H1 (cell line): ENCODE results near the gene MLH3. TPM values are rescaled to one million over a fixed set of nuclear protein-coding genes. Genes with fewer than 3 reads are reported as not detected.

ENCODE experiments used
- CTCF ChIA-PET: fragments of 300-600 bp; sonication (Branson Sonifier 250); formaldehyde crosslinking; loops from one replicate; lab custom pipeline; 2021; ENCODE audit not compliant: partially characterized antibody; lab: Charles Lee
- POLR2A ChIA-PET: fragments of 300-600 bp; sonication (Branson Sonifier 250); formaldehyde crosslinking; loops from one replicate; lab custom pipeline; 2021; ENCODE audit warnings: inconsistent platforms; ENCODE audit not compliant: partially characterized antibody; lab: Charles Lee
- DNase-seq, 2 experiments: peaks; one replicate each; pipeline versions ENCODE4 v3.0.0 to v3.0.0-alpha.2; 2010 to 2022; ENCODE audit warnings: low spot score in 2 of 2, low read depth in 1 of 2, mixed read lengths in 1 of 2
- FAIRE-seq: peaks from 2 replicates; lab custom pipeline; 2011; peaks lifted over from hg19 to GRCh38; lab: Jason Lieb, UNC
- H2AFZ ChIP-seq: 2 replicates; pipeline ENCODE4 v1.8.1; 2012; ENCODE audit warnings: low read length, inconsistent platforms
- H2AK5ac ChIP-seq: 2 replicates; pipeline ENCODE4 v1.6.1; 2013; ENCODE audit warnings: low read depth, low read length
- H2BK120ac ChIP-seq: replicated peaks from 2 replicates; pipeline ENCODE3; 2013; ENCODE audit warnings: low read depth, low read length, inconsistent platforms
- H2BK12ac ChIP-seq: 2 replicates; pipeline ENCODE4 v1.6.1; 2013; ENCODE audit warnings: low read depth, low read length
- H2BK15ac ChIP-seq: 2 replicates; pipeline ENCODE4 v1.6.1; 2013; ENCODE audit warnings: low read length
- H2BK20ac ChIP-seq: 2 replicates; pipeline ENCODE4 v1.6.1; 2013; ENCODE audit warnings: low read length
- H2BK5ac ChIP-seq: 2 replicates; pipeline ENCODE4 v1.6.1; 2013; ENCODE audit warnings: low read depth, low read length
- H3K14ac ChIP-seq: 2 replicates; pipeline ENCODE4 v1.6.1; 2013; ENCODE audit warnings: inconsistent platforms; ENCODE audit not compliant: insufficient read length
- H3K18ac ChIP-seq: 2 replicates; pipeline ENCODE4 v1.6.1; 2013; ENCODE audit warnings: low read length; ENCODE audit errors: extremely low read depth
- H3K23ac ChIP-seq: 2 replicates; pipeline ENCODE4 v1.6.1; 2013; ENCODE audit warnings: inconsistent platforms; ENCODE audit not compliant: insufficient read length
- H3K23me2 ChIP-seq: 2 replicates; pipeline ENCODE4 v1.6.1; 2013; ENCODE audit warnings: low read depth, low read length
- H3K27ac ChIP-seq: 2 replicates; pipeline ENCODE4 v1.6.1; 2011; ENCODE audit warnings: low read depth, low read length, inconsistent platforms
- H3K27me3 ChIP-seq, 4 experiments: replicated peaks in 1 of 4; 1 replicate in 1 of 4; 2 replicates in 3 of 4; pipeline versions ENCODE4 v1.6.1 to v1.8.1; 2011 to 2013; ENCODE audit warnings: low read length in 3 of 4, mild to moderate bottlenecking in 3 of 4, inconsistent platforms in 2 of 4, mixed read lengths in 2 of 4, moderate library complexity in 1 of 4; ENCODE audit not compliant: control insufficient read depth in 3 of 4, insufficient read depth in 3 of 4; ENCODE audit errors: extremely low read depth in 1 of 4
- H3K36me3 ChIP-seq, 4 experiments: 2 replicates each; pipeline versions ENCODE4 v1.6.1 to v1.8.1; 2011 to 2013; ENCODE audit warnings: mild to moderate bottlenecking in 4 of 4, low read length in 3 of 4, moderate library complexity in 2 of 4, control low read depth in 1 of 4, inconsistent platforms in 1 of 4; ENCODE audit not compliant: insufficient read depth in 4 of 4, control insufficient read depth in 2 of 4
- H3K4ac ChIP-seq: replicated peaks from 2 replicates; pipeline ENCODE3; 2013; ENCODE audit warnings: low read length, low read depth, mixed read lengths, inconsistent platforms; ENCODE audit not compliant: insufficient read length
- H3K4me1 ChIP-seq, 4 experiments: replicated peaks in 1 of 4; 1 replicate in 1 of 4; 2 replicates in 3 of 4; pipeline versions ENCODE4 v1.6.1 to v1.8.1; 2011 to 2013; ENCODE audit warnings: low read length in 3 of 4, inconsistent platforms in 2 of 4, mixed read lengths in 1 of 4; ENCODE audit not compliant: insufficient read depth in 4 of 4, control insufficient read depth in 3 of 4
- H3K4me2 ChIP-seq, 2 experiments: 2 replicates each; pipeline versions ENCODE4 v1.6.1 to v1.8.1; 2011 to 2013; ENCODE audit warnings: low read depth in 2 of 2, low read length in 2 of 2, control low read depth in 1 of 2, inconsistent platforms in 1 of 2, mild to moderate bottlenecking in 1 of 2; ENCODE audit not compliant: insufficient read depth in 1 of 2
- H3K4me3 ChIP-seq, 4 experiments: fragments of 200-600, 300-600 bp in 1 of 4; sonication (generic), shearing (Covaris generic), sonication (Bioruptor Twin) in 1 of 4; 2 replicates each; pipeline versions ENCODE4 v1.5.1 to v1.8.1; 2011 to 2016; ENCODE audit warnings: low read length in 4 of 4, low read depth in 3 of 4, control low read depth in 2 of 4, inconsistent platforms in 2 of 4, mild to moderate bottlenecking in 2 of 4, mixed read lengths in 1 of 4, moderate library complexity in 1 of 4; ENCODE audit not compliant: insufficient read depth in 2 of 4; ENCODE audit errors: extremely low read depth in 1 of 4
- H3K56ac ChIP-seq: replicated peaks from 2 replicates; pipeline ENCODE3; 2013; ENCODE audit warnings: low read depth, mild to moderate bottlenecking, mixed read lengths, low read length, inconsistent platforms; ENCODE audit not compliant: insufficient read length
- H3K79me1 ChIP-seq: 2 replicates; pipeline ENCODE4 v1.6.1; 2013; ENCODE audit warnings: low read depth, low read length, control low read depth
- H3K79me2 ChIP-seq, 2 experiments: 2 replicates each; pipeline versions ENCODE4 v1.6.1 to v1.8.1; 2012 to 2013; ENCODE audit warnings: low read length in 2 of 2, mild to moderate bottlenecking in 2 of 2, inconsistent platforms in 1 of 2; ENCODE audit not compliant: insufficient read depth in 2 of 2, control insufficient read depth in 1 of 2
- H3K9ac ChIP-seq, 4 experiments: replicated peaks in 1 of 4; 1 replicate in 1 of 4; 2 replicates in 3 of 4; pipeline versions ENCODE4 v1.6.1 to v1.8.1; 2011 to 2013; ENCODE audit warnings: low read depth in 3 of 4, low read length in 3 of 4, control low read depth in 2 of 4, mild to moderate bottlenecking in 2 of 4, moderate library complexity in 2 of 4, inconsistent platforms in 1 of 4; ENCODE audit errors: extremely low read depth in 1 of 4
- H3K9me3 ChIP-seq, 2 experiments: 2 replicates each; pipeline versions ENCODE4 v1.6.1 to v1.8.1; 2012 to 2013; ENCODE audit warnings: mild to moderate bottlenecking in 2 of 2, moderate library complexity in 2 of 2, control low read depth in 1 of 2, inconsistent platforms in 1 of 2, low read depth in 1 of 2, low read length in 1 of 2, mixed read lengths in 1 of 2; ENCODE audit not compliant: insufficient read depth in 2 of 2
- H4K20me1 ChIP-seq, 2 experiments: replicated peaks in 1 of 2; 2 replicates each; pipeline versions ENCODE3 to v1.8.1; 2011 to 2013; ENCODE audit warnings: inconsistent platforms in 2 of 2, low read length in 2 of 2, mild to moderate bottlenecking in 1 of 2; ENCODE audit not compliant: insufficient read depth in 2 of 2, control insufficient read depth in 1 of 2
- H4K5ac ChIP-seq: 2 replicates; pipeline ENCODE4 v1.6.1; 2013; ENCODE audit warnings: low read length, low read depth, mixed read lengths, inconsistent platforms; ENCODE audit not compliant: insufficient read length
- H4K8ac ChIP-seq: 2 replicates; pipeline ENCODE4 v1.8.0; 2013; ENCODE audit warnings: mild to moderate bottlenecking, moderate library complexity, low read length, inconsistent platforms; ENCODE audit not compliant: insufficient read depth; ENCODE audit errors: extremely low read depth
- H4K91ac ChIP-seq: replicated peaks from 2 replicates; pipeline ENCODE3; 2013; ENCODE audit warnings: low read length, mixed read lengths, inconsistent platforms; ENCODE audit not compliant: insufficient read length
- BACH1 ChIP-seq: IDR thresholded peaks from 2 replicates; pipeline ENCODE4 v1.6.1; 2012; ENCODE audit warnings: low read length, improper control_type of control experiment
- KDM4A ChIP-seq: IDR thresholded peaks from one replicate; pipeline ENCODE4 v1.7.1; 2012; ENCODE audit warnings: low read depth, mild to moderate bottlenecking, moderate library complexity, low read length, inconsistent platforms; ENCODE audit not compliant: severe bottlenecking
- WGBS, 2 experiments: shearing (Covaris generic) in 1 of 2; methylation state at CpG; one replicate each; pipeline versions ENCODE4 v1.1.6 to v1.1.7; 2013 to 2015; ENCODE audit warnings: low lambda C conversion rate in 2 of 2, mixed read lengths in 2 of 2, inconsistent platforms in 1 of 2, low coverage in 1 of 2, missing lambda C conversion rate in 1 of 2; ENCODE audit not compliant: insufficient replicate concordance in 2 of 2, insufficient coverage in 1 of 2, insufficient read length in 1 of 2; ENCODE audit errors: extremely low coverage in 1 of 2, missing lambda C conversion rate in 1 of 2; 5-methylcytosine and 5-hydroxymethylcytosine counted together
- polyA plus RNA-seq, 7 experiments: library from polyadenylated mRNA; depleted of rRNA in 3 of 7; stranded (reverse) in 5 of 7; unstranded in 2 of 7; fragments of >200 nt in 5 of 7; fragments of 200-250 nt in 2 of 7; gene quantifications; 1 replicate in 5 of 7; 2 replicates in 1 of 7; 4 replicates in 1 of 7; pipeline versions ENCODE4 v1.2.1 to v1.2.3, GENCODE V29; 2011 to 2013; ENCODE audit warnings: missing spikeins in 2 of 7, mixed read lengths in 2 of 7
- total RNA-seq: library from RNA; stranded (reverse); fragmentation: NEBNext Ultra II Directional; extraction: Animal tissue kit (Norgen Biotek cat#: 25700); gene quantifications from 2 replicates; pipeline ENCODE4 v1.2.1, GENCODE V29; 2021

The MLH3 gene
- total and polyA plus RNA-seq, 2 of the 8 experiments (the other 6 are each of a cell fraction or from before 2014, with no cell fraction given) = 9.3 to 20.1 TPM

GRCh38 chr14:75096959-75097358, 45.7 kb upstream of the MLH3 start:
- no peak overlapping the region for H3K4ac ChIP-seq
- no peak overlapping the region for H2BK15ac ChIP-seq
- no peaks in the 10 kb centered on the region; the same call in 1 of the 2 replicates for H3K23me2 ChIP-seq
- H3K9me3 ChIP-seq = no peaks in the 10 kb centered on the region
- no peak overlapping the region for H2BK20ac ChIP-seq
- DNase-seq (no peak), FAIRE-seq (no peak)
- H2BK12ac ChIP-seq = no peak overlapping the region
- H3K4me1 ChIP-seq = no peaks in the 10 kb centered on the region; a peak in 2 of 7 replicates
- TF ChIP-seq BACH1 (no peak), KDM4A (no peak)
- no peaks in the 10 kb centered on the region for H3K27me3 ChIP-seq
- H3K18ac ChIP-seq = no peak overlapping the region
- ChIA-PET POLR2A (no interaction called here), CTCF (interaction anchor here (0.8 to 1.3 kb wide), 2 partner anchors 9 to 11 kb away, joined by 3 to 6 read pairs; no protein-coding TSS in a partner anchor)
- no peak overlapping the region for H3K56ac ChIP-seq
- H3K79me2 ChIP-seq = no peaks in the 10 kb centered on the region
- no peaks in the 10 kb centered on the region for H4K20me1 ChIP-seq
- H3K36me3 ChIP-seq = peaks cover 0 to 59% (median 30%) of the 10 kb centered on the region in 4 experiments; a peak in 6 of 8 replicates
- H4K5ac ChIP-seq = no peak overlapping the region
- no peak overlapping the region for H2BK120ac ChIP-seq
- 91% methylated on average over 6 of the region's 6 CpGs; no CpG with 5 or more reads in 1 of the 2 experiments for WGBS, 2 experiments
- no peak overlapping the region for H2AFZ ChIP-seq
- no peak overlapping the region for H4K8ac ChIP-seq
- H2AK5ac ChIP-seq = no peak overlapping the region
- no peak overlapping the region for H3K4me2 ChIP-seq
- H3K27ac ChIP-seq = no peak overlapping the region
- no peak overlapping the region for H2BK5ac ChIP-seq
- H3K79me1 ChIP-seq = no peaks in the 10 kb centered on the region
- no peak overlapping the region for H3K4me3 ChIP-seq
- H3K23ac ChIP-seq = no peak overlapping the region
- H3K14ac ChIP-seq = no peak overlapping the region
- no peak overlapping the region for H4K91ac ChIP-seq
- H3K9ac ChIP-seq = no peak overlapping the region
